HG02678 (cell line): ENCODE data around the gene CDH3.
"Not testable (repeated sequence)": the region's sequence is repeated elsewhere in the genome, so short reads cannot be mapped to it uniquely, and the experiment has no call there.

ENCODE experiments used
- ATAC-seq: cut with Tn5 transposase; IDR thresholded peaks from one replicate; pipeline ENCODE4 v1.9.1; 2021; ENCODE audit warnings: mild to moderate bottlenecking, moderate library complexity; ENCODE audit not compliant: unreplicated experiment

CDH3 gene

GRCh38 chr16:68698091-68698490 lies 53.0 kb downstream of the CDH3 start:
- ATAC-seq: no peak

- no peak for ATAC-seq
Observed at GRCh38 chr16:68700120-68700519, 55.0 kb downstream of the CDH3 start.

- no peak for ATAC-seq
Observed at GRCh38 chr16:68700831-68701230, 55.7 kb downstream of the CDH3 start.

- ATAC-seq: no peak
Observed at GRCh38 chr16:68704232-68704867, 59.2 kb downstream of the CDH3 start.

GRCh38 chr16:68707340-68708152 lies 62.4 kb downstream of the CDH3 start:
- no peak for ATAC-seq

- ATAC-seq: no peak
Observed at GRCh38 chr16:68710211-68710610, 65.1 kb downstream of the CDH3 start.

- no peak for ATAC-seq
Observed at GRCh38 chr16:68711421-68712139, 66.5 kb downstream of the CDH3 start.

- no peak for ATAC-seq
Observed at GRCh38 chr16:68713361-68713760, 68.3 kb downstream of the CDH3 start.

GRCh38 chr16:68715471-68715870 lies 70.4 kb downstream of the CDH3 start:
- no peak for ATAC-seq

GRCh38 chr16:68716516-68716915 lies 71.4 kb downstream of the CDH3 start:
- not testable (repeated sequence) for ATAC-seq

- ATAC-seq: no peak
Observed at GRCh38 chr16:68717684-68718083, 72.6 kb downstream of the CDH3 start.

GRCh38 chr16:68718590-68718989 lies 73.5 kb downstream of the CDH3 start:
- ATAC-seq: no peak

- peak; percentile 75 for ATAC-seq
Observed at GRCh38 chr16:68719993-68720489, 74.9 kb downstream of the CDH3 start.

GRCh38 chr16:68722119-68723024 lies 77.3 kb downstream of the CDH3 start:
- ATAC-seq: no peak

- ATAC-seq: no peak
Observed at GRCh38 chr16:68724797-68725196, 79.7 kb downstream of the CDH3 start.

- ATAC-seq: no peak
Observed at GRCh38 chr16:68728523-68728922, 83.4 kb downstream of the CDH3 start.

GRCh38 chr16:68731637-68732036 lies 86.5 kb downstream of the CDH3 start:
- ATAC-seq: no peak

GRCh38 chr16:68732042-68732680 lies 87.1 kb downstream of the CDH3 start:
- no peak for ATAC-seq

- no peak for ATAC-seq
Observed at GRCh38 chr16:68732741-68733399, 87.8 kb downstream of the CDH3 start.

- no peak for ATAC-seq
Observed at GRCh38 chr16:68733570-68733969, 88.5 kb downstream of the CDH3 start.
